ENCODE data around the gene ATXN1.

- TF ChIP-seq POLR2A (IDR thresholded peaks at IDR 0.05; ENCODE audit: low read length) (no peak), GATA1 (IDR thresholded peaks at IDR 0.05; ENCODE audit: low read depth, low read length) (no peak)
These were observed 399.0 kb downstream of the ATXN1 start for GRCh38 chr6:16362296-16362695.
